Measurements from ENCODE around the gene MFSD12.
"Not testable (repeated sequence)": the region's sequence is repeated elsewhere in the genome, so short reads cannot be mapped to it uniquely, and the experiment has no call there.

MFSD12 gene

DNA sequence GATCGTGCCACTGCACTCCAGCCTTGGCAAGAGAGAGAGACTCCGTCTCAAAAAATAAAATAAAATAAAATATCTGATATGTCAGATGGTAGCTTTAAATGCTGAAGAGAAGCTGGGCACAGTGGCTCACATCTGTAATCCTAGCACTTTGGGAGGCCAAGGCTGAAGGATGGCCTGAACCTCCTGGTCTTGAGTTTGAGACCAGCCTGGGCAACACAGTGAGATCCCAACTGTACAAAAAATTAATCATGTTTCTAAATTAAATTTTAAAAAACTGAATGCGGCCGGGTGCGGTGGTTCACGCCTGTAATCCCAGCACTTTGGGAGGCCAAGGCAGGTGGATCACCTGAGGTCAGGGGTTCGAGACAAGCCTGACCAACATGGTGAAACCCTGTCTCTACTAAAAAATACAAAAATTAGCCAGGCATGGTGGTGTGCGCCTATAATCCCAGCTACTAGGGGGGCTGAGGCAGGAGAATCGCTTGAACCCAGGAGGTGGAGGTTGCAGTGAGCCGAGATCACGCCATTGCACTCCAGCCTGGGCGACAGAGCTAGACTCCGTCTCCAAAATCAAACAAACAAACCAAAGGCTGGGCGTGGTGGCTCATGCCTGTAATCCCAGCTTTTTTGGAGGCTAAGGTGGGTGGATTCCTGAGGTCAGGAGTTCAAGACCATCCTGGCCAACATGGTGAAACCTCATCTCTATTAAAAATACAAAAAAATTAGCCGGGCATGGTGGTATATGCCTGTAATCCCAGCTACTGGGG lies 26.8 kb upstream of the MFSD12 start:
- not testable (repeated sequence) for DNase-seq (ENCODE audit: low spot score)

DNA sequence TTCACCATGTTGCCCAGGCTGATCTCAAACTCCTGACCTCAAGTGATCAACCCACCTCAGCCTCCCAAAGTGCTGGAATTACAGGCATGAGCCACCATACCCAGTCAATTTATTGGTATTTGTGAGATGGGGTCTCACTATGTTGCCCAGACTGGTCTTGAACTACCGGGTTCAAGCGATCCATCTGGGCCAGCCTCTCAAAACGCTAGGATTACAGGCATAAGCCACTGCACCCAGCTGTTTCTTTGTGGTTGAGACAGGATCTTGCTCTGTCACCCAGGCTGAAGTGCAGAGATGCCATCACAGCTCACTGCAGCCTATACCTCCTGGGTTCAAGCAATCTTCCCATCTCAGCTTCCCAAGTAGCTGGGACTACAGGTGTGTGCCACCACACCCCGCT lies 24.4 kb upstream of the MFSD12 start:
- not testable (repeated sequence) for DNase-seq (ENCODE audit: low spot score)

DNA sequence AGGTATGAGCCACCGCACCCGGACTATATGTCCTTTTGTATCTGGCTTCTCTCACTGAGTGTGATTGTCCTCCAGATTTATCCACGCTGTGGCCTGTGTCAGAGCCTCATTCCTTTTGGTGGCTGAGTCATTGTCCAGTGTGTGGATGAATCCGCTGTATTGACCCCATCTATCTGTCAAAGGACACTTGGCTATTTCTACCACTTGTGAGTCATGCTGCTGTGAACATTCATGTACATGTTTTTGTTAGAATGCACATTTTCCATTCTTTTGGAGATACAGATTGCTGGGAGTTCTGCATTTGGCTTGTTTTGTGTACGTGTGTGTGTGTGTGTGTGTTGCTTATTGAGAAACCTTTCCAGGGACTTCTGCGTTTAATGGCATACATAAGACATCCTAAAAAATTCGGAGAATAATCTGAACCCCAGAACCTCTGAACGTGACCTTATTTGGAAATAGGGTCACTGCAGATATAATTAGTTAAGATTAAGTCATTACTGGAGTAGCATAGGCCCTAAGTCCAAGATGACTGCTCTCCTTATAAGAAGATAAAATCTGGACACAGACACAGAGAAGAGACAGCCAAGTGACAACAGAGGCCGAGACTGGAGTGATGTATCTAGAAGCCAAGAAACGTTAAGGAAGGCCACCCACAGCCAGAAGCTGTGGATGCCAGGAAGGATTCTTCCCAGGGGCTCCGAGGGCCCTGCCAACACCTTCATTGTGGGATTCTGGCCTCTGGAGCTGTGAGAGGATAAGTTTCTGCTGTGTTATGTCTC lies 23.0 kb upstream of the MFSD12 start:
- no peak for DNase-seq (ENCODE audit: low spot score)

DNA sequence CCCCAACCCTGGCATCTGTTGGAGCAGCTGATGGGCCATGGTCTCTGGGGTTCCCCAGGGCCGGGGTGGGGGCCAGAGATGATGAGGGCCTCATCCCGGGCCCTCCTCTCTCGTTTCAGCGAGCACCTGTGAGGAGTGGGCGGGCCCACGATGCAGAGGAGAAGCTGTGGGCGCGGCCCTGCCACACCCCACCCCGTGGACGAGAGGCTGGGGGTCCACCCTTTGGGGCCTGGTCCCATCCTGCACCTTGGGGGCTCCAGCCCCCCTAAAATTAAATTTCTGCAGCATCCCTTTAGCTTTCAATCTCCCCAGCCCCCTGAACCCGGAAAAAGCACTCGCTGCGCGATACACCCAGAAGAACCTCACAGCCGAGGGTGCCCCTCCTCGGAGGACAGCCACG lies 21.0 kb upstream of the MFSD12 start:
- no peak for DNase-seq (ENCODE audit: low spot score)

DNA sequence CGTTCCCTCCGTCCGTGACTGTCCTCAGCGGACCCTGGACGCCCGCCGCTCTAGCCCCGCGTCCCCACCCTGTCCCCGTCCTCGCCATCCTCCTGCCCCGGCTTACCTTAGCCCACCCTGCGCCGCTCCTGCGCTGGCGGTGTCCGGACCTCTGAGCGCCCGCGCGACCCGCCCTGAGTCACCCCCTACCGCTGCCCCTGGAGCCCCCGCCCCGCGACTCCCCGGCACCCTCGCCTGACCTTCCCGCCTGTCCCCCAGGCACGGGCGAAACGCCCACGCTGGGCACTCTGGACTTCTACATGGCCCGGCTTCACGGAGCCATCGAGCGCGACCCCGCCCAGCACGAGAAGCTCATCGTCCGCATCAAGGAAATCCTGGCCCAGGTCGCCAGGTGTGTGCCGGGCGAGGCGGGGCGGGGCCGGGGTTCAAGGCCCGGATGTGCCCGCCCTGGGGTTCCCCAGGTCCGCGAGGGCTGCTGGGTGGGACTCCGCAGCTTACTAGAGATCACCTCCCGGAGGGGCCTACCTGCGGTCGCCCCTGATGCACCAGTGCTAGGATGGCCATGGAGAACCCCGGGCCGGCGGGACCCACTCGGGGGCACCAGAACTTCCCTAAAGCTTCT lies 20.4 kb upstream of the MFSD12 start:
- no peak for DNase-seq (ENCODE audit: low spot score)

DNA sequence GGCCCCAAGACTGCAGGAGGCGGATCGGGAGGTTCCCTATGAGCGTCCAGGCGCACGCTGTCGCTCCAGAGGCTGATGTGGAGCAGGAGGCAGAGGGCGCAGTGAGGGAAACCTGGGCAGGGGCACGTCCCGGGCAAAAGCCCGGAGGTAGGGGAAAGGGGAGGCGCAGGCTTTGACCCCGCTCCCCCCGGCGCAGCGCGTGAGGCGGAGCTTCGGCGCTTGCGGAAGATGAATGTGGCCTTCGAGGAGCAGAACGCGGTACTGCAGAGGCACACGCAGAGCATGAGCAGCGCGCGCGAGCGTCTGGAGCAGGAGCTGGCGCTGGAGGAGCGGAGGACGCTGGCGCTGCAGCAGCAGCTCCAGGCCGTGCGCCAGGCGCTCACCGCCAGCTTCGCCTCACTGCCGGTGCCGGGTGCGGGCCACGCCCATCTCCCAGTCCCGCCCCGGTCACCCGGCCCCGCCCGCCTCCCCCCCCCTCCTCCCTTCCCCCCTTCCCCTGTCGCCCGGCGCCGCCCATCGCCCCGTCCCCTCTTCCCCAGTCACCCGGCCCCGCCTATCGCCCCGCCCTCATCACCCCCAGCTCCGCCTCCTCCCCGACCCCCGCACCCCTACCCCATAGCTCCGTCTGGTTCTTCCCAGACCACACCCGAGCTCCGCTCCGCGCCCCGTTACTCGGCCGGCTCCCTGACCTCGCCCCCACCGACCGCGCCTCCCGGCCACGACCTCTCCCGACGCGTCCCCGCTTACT lies 19.5 kb upstream of the MFSD12 start:
- DNase-seq (ENCODE audit: low spot score): peak; percentile 62

DNA sequence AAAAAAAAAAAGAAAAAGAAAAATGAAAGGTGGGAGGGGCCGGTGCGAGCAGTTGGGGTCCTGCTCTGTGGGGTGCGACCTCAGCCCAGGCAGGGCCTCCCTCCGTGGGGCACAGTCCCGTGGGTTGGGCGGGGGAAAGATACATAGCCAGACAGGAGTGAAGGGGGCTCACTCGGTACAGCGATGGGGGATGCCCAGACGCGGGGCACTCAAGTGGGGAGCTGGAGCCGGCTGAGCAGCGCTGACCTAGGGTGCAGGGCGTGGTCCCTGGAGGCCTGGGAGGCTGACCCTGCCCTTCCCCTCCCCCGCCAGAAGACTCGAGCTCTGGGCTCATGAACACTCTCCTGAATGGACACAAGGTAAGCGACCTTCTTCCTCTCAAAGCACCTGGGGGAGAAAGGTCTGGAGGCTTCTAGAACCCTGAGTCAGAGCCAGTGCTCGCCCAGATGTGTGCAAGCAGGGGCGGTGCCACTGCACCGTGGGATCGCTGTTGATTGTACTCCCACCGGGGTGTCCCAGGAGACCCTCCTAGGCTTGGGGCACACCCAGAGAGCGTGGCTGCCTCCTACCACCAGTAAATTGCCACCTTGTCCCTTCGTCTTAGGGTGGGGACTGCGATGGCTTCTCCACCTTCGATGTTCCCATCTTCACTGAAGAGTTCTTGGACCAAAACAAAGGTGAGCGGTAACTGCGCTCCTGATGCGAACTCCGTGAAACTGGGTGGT lies 18.7 kb upstream of the MFSD12 start:
- no peak for DNase-seq (ENCODE audit: low spot score)

DNA sequence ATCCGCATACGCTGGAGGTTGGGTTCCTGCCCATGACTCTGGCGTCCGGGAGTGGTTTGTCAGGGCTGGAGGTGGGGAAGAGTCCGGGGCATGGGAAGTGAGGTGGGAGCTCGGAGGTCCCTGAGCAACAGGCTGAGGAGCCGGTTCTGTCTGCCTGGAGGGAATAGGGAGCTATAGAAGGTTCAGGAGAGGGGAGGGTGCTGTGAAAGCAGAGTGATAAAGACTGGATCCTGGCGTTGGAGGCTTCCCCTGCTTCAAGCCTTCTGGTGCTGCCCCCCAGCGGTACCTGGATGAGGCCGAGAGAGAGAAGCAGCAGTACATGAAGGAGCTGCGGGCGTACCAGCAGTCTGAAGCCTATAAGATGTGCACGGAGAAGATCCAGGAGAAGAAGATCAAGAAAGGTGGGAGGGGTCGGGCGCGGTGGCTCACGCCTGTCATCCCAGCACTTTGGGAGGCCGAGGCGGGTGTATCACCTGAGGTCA lies 17.9 kb upstream of the MFSD12 start:
- no peak for DNase-seq (ENCODE audit: low spot score)

DNA sequence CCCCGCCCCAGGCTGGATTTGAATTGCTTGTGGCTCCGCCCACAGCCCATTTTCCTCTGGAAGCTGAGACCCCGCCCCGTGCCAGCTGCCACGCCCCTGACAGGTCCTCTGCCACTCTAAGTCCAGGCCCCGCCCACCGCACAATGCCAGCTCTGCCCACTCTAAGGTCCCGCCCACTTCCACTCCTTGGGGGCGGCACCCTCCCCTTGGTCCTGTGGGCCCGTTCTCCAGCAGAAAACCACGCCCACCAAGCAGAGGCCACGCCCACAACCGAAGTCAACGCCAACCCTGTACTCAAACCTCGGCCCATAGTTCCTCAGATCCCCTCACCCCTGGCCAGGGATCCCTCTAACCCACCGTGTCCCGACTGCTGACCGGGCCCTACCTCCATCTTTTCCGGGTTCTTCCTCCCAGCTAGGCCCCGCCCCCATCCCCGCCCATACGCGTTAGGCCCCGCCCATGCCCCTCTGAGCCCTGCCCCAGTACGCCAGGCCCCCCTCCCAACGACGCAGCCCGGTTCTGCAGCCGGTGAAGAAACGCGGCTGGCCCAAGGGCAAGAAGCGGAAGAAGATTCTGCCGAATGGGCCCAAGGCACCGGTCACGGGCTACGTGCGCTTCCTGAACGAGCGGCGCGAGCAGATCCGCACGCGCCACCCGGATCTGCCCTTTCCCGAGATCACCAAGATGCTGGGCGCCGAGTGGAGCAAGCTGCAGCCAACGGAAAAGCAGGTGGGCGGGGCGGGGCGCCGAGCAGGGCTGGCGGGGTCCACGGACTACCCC lies 16.7 kb upstream of the MFSD12 start:
- peak; percentile 88 for DNase-seq (ENCODE audit: low spot score)

DNA sequence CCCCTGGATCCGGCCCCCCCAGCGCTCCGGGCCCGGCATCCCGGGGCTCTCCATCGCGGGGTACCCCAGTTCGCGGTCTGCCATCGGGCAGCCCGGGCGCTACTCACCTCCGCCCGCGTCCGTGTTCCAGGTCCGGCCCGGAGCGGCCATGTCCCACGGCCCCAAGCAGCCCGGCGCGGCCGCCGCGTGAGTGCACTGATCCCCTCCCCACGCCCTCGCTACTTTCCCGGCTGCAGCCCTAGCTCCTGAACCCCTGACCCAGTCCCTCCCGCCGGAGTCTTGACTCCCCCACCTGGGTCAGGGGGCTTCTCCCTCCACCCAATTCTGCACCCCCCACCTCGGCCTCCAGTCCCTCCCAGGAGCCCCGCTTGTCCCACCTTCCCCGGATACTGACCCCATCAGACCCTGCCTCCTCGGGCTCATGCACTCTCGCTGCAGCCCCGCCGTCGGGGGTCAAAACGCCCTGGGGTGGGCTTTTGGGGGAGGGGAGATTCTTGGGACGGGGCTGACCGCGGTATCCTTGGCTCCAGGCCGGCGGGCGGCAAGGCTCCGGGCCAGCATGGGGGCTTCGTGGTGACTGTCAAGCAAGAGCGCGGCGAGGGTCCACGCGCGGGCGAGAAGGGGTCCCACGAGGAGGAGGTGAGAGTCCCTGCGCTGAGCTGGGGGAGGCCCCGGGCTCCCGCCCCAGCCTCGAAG lies 15.9 kb upstream of the MFSD12 start:
- no peak for DNase-seq (ENCODE audit: low spot score)

DNA sequence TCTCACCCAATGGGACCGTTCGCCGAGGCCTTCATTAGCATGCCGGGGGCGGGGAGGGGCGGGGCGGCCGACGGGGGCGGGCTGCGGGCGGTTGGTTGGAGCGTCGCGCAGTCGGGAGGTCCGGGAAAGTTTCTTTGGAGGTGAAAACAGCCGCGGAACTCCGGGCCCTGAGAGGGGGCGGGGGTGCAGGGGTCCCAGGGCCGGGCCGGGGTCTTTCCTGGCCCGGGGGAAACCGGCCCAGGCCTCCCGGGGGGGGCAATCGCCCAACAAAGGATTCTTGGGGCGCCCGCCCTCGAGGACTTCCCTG lies 15.4 kb upstream of the MFSD12 start, which contains the start of gene HMG20B:
HMG20B (plus strand) TSS at position 90 of the 307 bp plus-strand sequence. CDS start 366 bp downstream, outside the sequence.
- DNase-seq (ENCODE audit: low spot score): no peak

DNA sequence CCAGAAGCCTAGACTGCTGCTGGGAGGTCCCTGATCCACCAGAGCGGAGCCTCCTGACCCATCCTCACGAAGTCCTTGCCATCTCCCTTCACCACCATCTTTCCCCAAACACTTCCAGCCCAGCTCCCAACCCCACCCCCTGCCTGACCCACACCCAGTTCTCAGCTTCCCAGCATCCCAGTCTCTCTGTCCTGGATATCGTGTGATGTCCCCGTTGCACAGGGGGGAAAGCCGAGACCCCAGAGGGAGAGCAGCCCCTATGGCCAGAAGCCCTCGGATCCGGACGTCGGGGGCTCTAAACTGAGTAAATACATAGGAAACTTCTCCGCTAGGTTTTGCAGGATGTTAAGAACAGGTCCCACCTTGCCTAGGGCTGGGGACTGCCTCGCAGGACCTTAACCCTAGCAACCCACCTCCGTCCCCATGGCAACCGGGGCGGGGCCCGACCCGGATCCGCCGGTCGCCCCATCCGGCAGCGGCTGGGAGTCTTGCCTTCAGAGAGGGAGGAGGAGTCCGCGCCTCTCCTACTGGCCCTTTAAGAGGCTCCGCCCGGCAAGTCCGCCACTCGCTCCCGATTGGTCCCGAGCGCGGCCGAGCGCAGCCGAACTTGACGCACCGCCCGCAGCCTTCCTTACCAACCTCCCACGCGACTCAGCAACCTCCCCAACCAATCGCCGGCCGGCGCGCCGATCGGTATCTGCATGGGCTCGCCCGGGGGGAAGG lies 14.9 kb upstream of the MFSD12 start:
- peak; percentile 96 for DNase-seq (ENCODE audit: low spot score)

DNA sequence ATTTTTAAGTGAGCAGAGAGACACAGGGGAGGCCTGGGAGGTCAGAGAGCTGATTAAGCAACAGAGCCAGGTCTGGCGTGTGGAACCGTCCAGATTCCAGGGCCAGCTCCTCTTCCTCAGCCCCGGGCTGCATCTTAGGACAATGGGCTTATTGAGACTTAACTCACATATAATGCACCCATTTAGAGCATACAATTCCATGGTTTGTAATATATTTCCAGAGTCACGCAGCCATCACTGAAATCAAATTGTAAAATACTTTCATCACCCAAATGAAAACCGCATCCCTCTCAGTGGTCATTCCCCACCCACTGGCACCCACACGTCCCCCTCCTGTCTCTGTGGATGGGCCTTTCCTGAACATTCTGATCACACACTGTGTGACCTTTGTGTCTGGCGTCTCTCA lies 13.2 kb upstream of the MFSD12 start:
- DNase-seq (ENCODE audit: low spot score): no peak

DNA sequence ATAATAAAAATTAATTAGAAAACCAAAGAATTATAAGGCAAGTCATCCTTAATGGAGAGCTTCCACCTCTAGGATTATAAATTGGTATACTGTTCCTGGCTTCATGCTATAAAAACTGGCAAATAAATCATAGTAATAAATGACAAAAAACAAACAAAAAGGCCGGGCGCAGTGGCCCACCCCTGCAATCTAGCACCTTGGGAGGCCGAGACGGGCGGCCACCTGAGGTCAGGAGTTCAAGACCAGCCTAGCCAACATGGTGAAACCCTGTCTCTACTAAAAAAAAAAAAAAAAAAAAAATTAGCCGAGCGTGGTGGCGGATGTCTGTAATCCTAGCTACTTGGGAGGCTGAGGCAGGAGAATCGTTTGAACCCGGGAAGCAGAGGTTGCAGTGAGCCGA lies 12.7 kb upstream of the MFSD12 start:
- not testable (repeated sequence) for DNase-seq (ENCODE audit: low spot score)

DNA sequence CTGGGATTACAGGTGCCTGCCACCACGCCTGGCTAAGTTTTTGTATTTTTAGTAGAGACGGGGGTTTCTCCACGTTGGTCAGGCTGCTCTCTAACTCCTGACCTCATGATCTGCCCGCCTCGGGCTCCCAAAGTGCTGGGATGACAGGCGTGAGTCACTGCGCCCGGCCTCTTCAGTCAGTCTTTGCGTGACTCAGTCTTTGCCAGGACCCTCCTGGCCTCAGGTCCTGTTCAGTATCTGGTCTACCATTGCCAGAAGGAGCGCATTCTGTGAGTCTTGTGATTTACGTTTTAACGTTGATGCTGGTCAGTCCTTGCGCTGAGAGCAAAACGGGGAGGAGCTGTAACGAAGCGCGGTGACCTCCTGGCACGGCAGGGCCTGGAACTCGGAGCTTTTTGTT lies 7.8 kb upstream of the MFSD12 start:
- no peak for DNase-seq (ENCODE audit: low spot score)

DNA sequence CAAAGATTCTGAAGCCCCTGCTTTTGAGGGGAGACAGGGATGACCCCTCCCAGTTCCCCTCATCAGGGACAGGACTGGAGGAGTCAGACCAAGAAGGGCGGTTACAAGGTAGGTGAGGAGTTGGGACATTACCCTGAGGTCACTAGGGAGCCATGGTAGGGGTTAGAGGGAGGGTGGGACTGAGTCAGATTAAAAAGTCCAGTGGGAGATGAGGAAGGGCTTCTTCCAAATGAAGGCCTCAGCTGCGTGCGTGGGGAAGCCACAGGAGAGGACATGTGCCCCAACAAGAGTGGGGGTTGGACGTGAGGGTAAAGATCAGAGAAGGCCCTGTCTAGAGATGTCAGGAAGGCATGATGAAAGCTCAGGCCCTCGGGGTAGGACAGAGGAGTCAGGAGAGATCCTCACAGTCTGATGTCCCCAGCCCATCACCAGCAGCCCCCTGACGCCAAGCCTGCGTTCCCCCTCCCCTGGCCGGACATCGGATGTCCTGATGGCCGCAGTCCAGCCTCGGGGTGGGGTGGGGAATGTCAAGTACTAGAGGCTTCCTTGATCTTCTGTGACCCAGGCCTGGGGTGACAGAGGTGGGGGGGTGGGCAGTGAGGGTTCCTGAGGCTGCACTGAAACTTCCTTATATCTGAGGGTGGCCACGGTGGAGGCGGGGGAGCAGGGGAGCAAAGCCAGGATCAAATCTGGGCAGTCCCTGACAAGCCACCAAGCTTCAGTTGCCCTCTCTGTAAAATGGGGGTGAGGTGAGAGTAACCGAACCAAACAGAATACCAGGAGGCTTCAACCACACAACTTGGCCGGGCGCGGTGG lies 6.5 kb upstream of the MFSD12 start:
- no peak for DNase-seq (ENCODE audit: low spot score)

DNA sequence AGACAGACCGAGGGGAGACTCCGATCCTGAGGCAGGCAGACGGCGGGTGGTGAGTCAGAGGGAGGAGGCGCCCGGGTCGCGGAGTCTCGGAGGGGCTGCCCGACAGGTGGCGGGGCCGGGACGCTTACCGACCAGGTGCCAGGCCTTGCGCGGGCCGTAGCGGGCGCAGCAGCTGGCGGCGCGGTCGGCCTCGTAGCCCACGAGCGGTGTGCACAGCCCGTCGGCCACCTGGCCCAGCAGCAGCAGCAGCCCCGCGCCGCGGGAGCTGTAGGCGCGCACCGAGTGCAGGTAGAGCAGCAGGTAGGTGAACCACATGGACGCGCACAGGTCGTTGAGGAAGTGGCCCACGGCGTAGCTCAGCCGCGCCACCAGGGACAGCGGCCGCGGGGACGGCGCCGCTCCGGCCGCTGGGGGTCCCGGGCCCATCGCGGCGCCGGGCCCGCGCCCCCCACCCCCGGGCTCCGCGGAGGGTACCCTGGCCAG lies 367 bp downstream of the MFSD12 start:
- DNase-seq (ENCODE audit: low spot score): no peak

DNA sequence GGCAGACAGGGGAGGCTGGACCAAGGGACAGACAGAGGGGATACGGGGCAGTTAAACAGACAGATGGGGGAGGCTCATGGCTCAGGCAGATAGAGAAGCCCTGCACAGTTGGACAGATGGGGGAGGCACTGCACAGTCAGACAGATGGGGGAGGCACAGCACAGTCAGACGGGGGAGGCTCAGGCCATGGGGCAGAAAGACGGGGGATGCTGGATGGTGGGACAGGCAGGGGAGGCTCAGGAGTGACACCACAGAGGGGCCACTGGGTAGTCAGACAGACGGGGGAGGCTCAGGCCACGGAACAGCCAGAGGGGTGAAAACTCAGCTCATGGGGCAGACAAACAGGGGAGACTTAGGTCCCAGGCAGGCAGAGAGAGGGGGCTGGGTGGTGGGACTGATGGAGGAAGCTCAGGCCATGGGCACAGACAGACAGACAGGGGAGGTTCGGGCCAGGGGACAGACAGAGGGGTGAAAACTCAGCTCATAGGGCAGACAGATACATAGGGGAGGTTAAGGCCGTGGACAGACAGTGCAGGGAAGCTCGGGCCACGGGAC lies 886 bp downstream of the MFSD12 start:
- no peak for DNase-seq (ENCODE audit: low spot score)
